GM18502 (cell line): ENCODE results near the gene ZMAT5.

ENCODE experiments used
- ATAC-seq: cut with Tn5 transposase; IDR thresholded peaks from one replicate; pipeline ENCODE4 v1.9.1; 2021; ENCODE audit warnings: mild to moderate bottlenecking; ENCODE audit not compliant: unreplicated experiment, poor library complexity

ZMAT5 gene

DNA sequence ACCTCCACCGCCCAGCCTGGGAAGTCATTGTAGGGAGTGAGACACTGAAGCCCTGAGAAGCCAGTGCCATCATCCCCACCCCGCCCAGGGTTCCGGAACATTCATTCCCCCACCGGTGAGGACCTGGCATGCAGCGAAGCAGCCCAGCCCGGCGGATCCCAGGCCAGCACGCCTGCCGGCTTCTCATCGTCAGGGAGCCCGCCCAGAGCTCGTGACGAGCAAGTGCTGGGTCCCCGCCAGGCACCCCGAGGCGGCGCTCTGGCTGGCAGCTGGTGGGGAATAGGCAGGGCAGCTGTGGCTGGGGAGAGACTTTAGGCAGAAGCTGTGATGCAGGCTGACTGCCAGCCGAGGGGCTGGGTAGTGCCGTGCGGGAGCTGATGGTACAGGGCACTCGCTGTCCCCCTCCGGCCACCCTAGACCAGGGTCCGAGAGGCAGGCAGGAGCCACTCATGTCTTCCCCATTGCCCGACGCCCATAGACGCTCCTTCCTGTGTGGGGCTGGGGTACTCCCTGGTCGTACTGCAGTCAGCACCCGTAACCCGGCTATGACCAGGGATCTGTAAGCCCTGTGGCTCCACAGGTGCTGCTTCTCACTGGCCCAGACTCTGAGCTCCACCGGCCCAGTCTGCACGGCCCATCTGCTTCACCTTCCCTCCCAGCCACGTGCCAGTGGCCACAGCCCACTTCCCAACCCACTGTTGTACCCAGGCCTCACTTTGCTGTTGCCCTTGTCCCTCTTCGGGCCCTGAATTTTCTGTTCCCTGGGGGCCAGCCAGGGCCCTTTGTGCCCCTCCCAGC lies 71.5 kb downstream of the ZMAT5 start:
- ATAC-seq = no peak

DNA sequence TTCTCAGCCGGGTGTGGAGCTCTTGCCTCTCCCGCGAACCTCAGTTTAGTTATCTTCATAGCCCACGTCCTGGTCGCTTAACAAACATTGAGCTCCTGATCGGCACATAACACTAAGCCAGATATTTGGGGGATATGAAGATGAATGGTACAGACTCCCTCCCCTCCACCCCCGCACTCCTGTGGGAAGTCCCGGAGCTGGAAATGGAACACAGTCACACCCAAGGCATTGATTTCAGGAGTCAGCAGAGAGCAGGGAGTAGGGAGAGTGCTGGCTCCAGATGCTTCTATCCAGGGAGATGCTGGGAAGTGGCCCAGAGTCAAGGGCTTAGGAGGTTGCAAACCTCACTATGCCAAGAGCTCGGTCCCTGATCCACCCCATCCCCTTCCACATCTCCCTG lies 73.1 kb downstream of the ZMAT5 start:
- ATAC-seq = no peak

DNA sequence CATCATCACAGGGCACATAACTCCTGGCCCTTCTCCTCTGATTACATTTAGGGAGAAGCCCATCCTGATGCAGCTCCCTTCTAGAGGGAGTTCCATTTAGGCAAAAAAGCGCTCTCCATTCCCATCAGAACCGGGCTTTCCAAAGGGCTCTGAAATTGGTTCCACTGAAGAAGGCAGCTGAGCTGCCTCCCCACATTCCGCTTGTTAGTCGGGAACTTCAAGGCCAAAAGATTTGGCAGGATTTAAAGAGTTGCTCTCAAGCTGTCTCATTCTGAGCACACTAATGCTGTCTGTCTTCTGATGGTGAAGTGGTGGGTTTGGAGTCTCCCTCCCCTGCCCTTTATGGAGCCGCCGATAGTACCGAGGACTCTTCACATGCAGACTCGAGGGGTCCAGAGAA lies 73.6 kb downstream of the ZMAT5 start:
- no peak for ATAC-seq

DNA sequence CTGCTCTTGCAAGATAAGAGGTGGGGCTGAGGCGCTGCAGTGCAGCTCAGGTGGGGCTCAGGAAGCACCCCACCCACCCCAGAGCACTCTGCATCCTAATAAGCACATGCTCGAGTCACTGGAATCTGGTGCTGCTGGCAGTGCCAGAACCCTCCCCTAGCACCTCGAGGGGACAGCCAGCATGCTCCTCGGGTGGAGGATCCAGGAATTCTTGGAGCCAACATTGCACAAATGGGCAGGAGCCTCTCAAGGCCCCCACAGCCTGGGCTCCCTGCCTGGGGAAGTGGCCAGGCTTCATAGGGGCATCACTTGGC lies 74.5 kb downstream of the ZMAT5 start:
- ATAC-seq = no peak

DNA sequence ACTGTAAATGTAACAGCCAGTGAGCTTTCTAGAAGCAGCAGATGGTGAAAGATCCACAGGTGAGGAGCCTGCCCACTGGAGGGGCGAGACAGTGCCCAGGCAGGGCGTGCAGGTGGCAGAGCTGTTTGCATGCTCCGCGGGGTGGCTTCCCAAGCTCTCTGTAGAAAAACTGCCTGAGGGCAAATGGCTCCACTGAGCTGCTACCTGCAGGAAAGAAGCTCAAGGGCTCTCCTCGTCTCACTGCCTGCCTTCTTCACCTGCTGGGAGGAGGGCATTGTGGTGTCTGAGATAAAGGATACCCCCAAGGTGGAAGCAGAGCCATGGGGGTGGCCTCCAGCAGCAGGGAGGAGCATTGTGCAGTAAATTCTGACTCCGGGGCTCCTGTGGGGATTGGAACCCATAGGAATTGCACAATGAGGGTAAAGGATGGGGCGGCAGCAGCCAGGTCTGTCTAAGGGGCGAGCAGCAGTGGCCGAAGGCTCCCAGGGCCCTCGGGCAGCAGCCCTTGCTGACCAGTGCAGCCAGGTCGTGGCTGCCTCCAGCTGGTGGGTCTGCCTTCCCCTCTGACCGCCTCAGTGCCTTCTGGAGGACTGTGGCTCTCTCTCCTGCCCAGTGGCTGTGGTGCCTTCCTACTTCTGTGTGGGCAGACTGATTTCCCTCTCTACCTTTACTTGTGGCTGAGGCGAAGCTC lies 75.0 kb downstream of the ZMAT5 start:
- ATAC-seq = no peak

DNA sequence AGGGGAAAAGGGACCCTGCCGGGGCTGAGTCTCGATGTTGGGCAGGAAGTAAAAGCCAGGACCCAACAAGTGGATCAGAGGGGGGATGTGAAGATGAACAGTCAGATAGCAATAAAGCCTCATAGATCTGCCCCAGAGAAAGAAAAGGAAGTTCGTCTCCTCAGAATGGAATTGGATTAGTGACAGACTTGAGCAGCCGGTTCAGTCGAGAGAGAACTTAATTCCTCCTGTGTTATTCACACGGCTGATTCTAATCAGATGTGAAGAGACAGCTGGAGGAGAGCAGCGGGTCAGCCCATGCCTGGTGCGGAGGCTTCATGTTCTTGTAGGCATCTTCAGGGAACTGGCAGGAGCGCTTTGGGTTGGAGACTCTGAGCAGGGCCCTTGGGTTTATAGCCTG lies 76.3 kb downstream of the ZMAT5 start:
- ATAC-seq = no peak

DNA sequence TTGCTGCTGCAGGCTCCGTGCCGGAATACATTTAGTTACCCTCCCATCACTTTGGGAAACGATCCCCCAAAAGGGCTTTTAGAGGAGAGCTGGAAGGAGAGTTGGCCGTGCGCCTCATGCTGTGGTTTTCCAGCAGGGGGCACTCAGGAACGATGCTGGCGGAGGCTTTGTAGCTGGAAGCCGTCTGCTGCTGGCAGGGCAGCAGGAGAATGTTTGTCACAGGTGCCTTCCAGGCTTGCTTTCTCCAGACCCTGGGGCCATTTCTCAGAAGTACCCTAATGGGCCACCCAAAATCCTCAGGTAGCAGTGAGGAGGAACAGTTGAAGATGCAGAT lies 77.0 kb downstream of the ZMAT5 start:
- no peak for ATAC-seq

DNA sequence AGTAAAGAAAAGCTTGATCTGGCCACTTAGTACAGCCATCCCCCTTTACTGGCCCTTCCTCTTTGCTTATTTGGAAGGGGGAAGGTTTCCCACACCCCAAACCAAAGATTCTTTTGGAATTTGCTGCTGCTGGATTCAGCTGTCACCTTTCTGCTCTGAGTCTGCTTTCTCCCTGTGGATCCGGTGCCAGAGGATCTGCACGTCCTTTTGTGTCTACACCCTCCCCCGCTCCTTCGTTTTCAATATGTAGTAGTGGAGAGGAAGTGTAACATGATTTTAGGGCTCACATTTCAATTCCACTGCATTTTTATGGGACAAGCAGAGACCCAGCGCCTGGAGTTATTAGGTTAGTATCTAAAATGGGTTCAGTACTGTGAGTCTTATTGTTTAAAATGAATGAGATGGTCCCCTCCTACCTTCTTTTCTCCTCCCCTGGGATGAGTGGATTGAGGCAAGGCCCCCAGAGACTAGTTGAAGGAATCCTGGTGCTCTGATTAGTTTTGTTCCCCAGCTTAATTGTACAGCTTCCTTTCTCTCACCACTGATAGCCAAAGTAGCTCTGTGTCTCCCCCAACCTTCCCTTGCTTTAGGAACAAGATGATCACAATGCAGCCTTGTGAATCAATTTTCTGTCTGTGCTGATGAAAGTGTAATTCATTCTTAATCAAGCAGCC lies 77.5 kb downstream of the ZMAT5 start:
- no peak for ATAC-seq

DNA sequence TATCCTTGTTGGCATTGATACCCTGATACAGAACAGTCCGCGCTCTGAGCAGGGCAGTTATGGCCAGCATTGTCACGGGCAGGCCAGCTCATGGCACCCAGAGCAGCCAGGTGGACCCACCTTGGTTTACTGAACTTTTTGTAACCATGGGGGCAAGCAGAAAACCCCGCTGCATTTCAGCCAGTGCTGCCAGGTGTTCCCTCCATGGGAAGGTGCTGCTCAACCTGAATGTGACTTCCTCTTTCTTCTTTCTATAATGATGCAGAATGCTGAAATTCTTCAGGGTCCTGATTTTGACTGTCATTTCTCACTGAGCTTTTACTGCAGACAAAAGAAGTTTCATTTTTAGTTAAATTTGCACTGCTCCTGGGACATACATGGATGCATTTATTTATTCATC lies 82.6 kb downstream of the ZMAT5 start:
- ATAC-seq = no peak

DNA sequence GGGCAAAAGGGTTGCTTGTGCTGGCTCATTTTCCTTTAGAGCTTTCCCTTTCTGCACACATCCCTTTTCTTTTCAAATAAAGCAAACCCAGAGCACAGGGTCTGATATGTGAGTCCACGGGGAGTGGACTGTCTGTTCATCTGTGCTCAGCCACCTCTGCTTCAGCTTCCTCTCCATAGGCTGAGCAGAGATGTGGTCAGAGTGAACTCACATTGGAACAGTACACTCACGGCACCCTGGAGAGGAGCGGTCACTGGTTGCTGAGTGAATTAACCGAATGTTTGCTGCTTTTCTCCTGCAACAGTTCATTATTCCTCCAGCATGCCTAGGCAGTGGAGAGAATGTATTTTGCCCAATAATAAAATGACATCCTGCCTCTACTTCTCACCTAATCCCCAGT lies 83.3 kb downstream of the ZMAT5 start:
- no peak for ATAC-seq
